ENCODE data around the gene RAPGEF6.

RAPGEF6 gene

GRCh38 chr5:131534974-131535373, 100.1 kb downstream of the RAPGEF6 start:
- TF ChIP-seq CTCF (IDR thresholded peaks at IDR 0.05; ENCODE audit: extremely low read depth, insufficient read depth, missing control alignments), result no peak
- DNase-seq (ENCODE audit: low spot score), result no peak
- in situ Hi-C loops (cut with MboI; ENCODE audit: low pct_unique_long_range_greater_than_20kb, low sequenced_read_pairs, unreplicated experiment), result no loop called here

DNA sequence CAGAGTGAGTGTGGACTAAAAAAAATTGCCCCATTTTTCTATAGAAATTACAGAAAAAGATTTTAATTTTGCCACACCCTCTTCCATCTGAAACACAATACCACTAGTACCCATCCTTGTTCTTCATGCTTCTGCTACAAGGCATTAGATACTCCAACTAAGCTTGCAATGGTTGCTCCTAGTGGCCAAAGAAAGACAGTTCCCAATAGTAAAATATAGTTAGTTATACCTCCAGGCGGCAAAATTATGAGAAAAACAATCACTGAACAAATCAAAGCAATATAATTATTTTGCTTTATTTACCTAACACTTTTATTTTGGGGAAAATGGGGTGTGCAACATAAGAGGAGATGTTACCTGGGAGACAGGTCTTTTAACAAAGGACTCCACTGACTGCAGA, 101.2 kb downstream of the RAPGEF6 start:
- DNase-seq (ENCODE audit: low spot score), result no peak
- in situ Hi-C loops (cut with MboI; ENCODE audit: low pct_unique_long_range_greater_than_20kb, low sequenced_read_pairs, unreplicated experiment), result no loop called here
- peak; percentile 11 for TF ChIP-seq CTCF (IDR thresholded peaks at IDR 0.05; ENCODE audit: extremely low read depth, insufficient read depth, missing control alignments)

- in situ Hi-C loops (cut with MboI; ENCODE audit: low pct_unique_long_range_greater_than_20kb, low sequenced_read_pairs, unreplicated experiment), result no loop called here
- TF ChIP-seq CTCF (IDR thresholded peaks at IDR 0.05; ENCODE audit: extremely low read depth, insufficient read depth, missing control alignments), result no peak
- DNase-seq (ENCODE audit: low spot score), result no peak
Observed at GRCh38 chr5:131532031-131532640, 102.9 kb downstream of the RAPGEF6 start.

DNA sequence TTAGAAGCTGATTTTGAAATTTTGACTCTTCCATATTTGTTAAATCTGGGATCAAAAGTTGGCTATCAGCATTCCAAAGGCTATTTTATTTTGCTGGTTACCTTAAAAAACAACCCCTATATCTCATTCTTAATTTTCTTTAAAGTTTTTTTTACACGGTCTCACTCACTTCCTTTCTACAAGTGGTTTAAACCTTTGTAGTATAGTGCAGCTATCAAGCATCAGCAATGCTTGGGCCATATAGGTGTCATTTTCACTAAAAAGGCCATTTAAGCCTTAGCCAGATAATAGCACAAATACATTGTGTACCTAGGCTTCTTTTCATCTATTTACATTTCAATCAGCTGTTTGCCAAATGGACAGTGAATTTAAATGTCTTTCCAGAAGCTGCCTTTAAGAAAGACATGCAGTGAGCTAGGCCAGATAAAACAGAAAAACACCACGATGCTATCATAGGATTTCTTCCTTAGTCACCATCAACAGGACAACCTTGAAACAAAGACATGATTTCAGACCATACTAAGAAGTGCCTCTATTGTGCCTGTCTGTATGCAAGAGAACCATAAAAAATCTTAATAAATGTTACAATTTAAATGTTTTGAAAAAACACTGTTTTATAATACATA, 104.2 kb downstream of the RAPGEF6 start:
- TF ChIP-seq CTCF (IDR thresholded peaks at IDR 0.05; ENCODE audit: extremely low read depth, insufficient read depth, missing control alignments), result no peak
- no peak for DNase-seq (ENCODE audit: low spot score)
- in situ Hi-C loops (cut with MboI; ENCODE audit: low pct_unique_long_range_greater_than_20kb, low sequenced_read_pairs, unreplicated experiment), result no loop called here

- no peak for TF ChIP-seq CTCF (IDR thresholded peaks at IDR 0.05; ENCODE audit: extremely low read depth, insufficient read depth, missing control alignments)
- in situ Hi-C loops (cut with MboI; ENCODE audit: low pct_unique_long_range_greater_than_20kb, low sequenced_read_pairs, unreplicated experiment), result no loop called here
- DNase-seq (ENCODE audit: low spot score), result peak; percentile 7
Observed at GRCh38 chr5:131528682-131529081, 106.3 kb downstream of the RAPGEF6 start.

DNA sequence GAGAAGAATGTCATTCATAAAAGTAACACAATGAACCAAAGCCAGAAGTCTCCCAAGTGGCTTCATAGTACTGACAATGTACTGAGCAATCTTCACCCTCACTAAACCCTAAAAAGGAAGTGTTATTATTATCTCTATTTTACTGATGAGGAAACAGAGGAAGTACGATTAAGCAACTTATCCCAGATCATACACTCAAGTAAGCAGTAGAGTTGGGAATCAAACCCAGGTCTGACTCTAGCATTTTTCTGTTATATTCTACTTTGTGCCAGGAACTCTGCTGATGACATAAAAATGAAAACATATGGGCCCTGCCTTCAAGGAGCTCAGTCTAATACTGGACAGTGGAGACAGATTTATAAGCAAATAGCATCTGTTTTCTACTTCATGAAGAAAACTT, 109.2 kb downstream of the RAPGEF6 start:
- no peak for TF ChIP-seq CTCF (IDR thresholded peaks at IDR 0.05; ENCODE audit: extremely low read depth, insufficient read depth, missing control alignments)
- no peak for DNase-seq (ENCODE audit: low spot score)
- in situ Hi-C loops (cut with MboI; ENCODE audit: low pct_unique_long_range_greater_than_20kb, low sequenced_read_pairs, unreplicated experiment), result no loop called here

Data from GM13977 (cell line).